K562 (cell line): ENCODE measurements around the gene LSR. TPM values are rescaled to one million over a fixed set of nuclear protein-coding genes. Genes with fewer than 3 reads are reported as not detected.

Experiments used
- ATAC-seq: fragments of 200-7000 bp; cut with Tn5 transposase; 3 replicates; pipeline ENCODE4 v1.9.1; 2020; ENCODE audit warnings: moderate library complexity
- BruUV-seq: library from RNA; stranded (reverse); fragments of 400-500 nt; replicated peaks from 2 replicates; lab custom pipeline; 2021; lab: Mats Ljungman, UMichigan
- CTCF ChIA-PET: fragments of 300-600 bp; formaldehyde crosslinking; extraction: SDS; loops from one replicate; lab custom pipeline; 2021; ENCODE audit warnings: low intra/inter-chr PET ratio; lab: Yijun Ruan, JAX
- POLR2A ChIA-PET: fragments of 300-600, 350-650 bp; sonication (Branson Sonifier 250); formaldehyde crosslinking; extraction: SDS; loops from one replicate; lab custom pipeline; 2021; ENCODE audit warnings: antibody characterized with exemption, inconsistent platforms; lab: Yijun Ruan, JAX
- DNase-seq, 4 experiments: peaks; one replicate each; pipeline versions ENCODE4 v3.0.0 to v3.0.0-alpha.2; 2011 to 2018; ENCODE audit warnings: low spot score in 3 of 4, mixed read lengths in 3 of 4; ENCODE audit errors: extremely low read depth in 1 of 4
- FAIRE-seq: peaks from 2 replicates; lab custom pipeline; 2011; peaks lifted over from hg19 to GRCh38; lab: Jason Lieb, UNC
- H2AFZ ChIP-seq: 2 replicates; pipeline ENCODE4 v1.6.0; 2011; ENCODE audit warnings: low read depth, low read length, control low read depth, inconsistent platforms
- H3K27ac ChIP-seq: fragments of 200-600 bp; 3 replicates; pipeline ENCODE4 v1.8.0; 2011; ENCODE audit warnings: low read depth, mild to moderate bottlenecking, control low read depth, inconsistent platforms, low read length, moderate library complexity, mixed read lengths; ENCODE audit errors: extremely low read depth
- H3K27me3 ChIP-seq, 2 experiments: fragments of 300-600 bp in 1 of 2; 2 replicates in 1 of 2; 3 replicates in 1 of 2; pipeline versions ENCODE4 v1.6.0 to v1.8.0; 2011; ENCODE audit warnings: inconsistent platforms in 2 of 2, low read length in 2 of 2, mild to moderate bottlenecking in 1 of 2, mixed read lengths in 1 of 2, moderate library complexity in 1 of 2; ENCODE audit not compliant: control insufficient read depth in 2 of 2, insufficient read depth in 2 of 2
- H3K36me3 ChIP-seq: fragments of 300-600 bp; 3 replicates; pipeline ENCODE4 v1.8.0; 2011; ENCODE audit warnings: mild to moderate bottlenecking, low read length, inconsistent platforms; ENCODE audit not compliant: control insufficient read depth, insufficient read depth
- H3K4me1 ChIP-seq, 2 experiments: fragments of 200-600 bp in 1 of 2; replicated peaks in 1 of 2; 2 replicates in 1 of 2; 3 replicates in 1 of 2; pipeline versions ENCODE4 v1.5.1 to v1.8.0; 2011; ENCODE audit warnings: inconsistent platforms in 2 of 2, low read length in 2 of 2, mild to moderate bottlenecking in 1 of 2, mixed read lengths in 1 of 2, moderate library complexity in 1 of 2; ENCODE audit not compliant: control insufficient read depth in 2 of 2, insufficient read depth in 2 of 2
- H3K4me2 ChIP-seq: 2 replicates; pipeline ENCODE4 v1.6.1; 2011; ENCODE audit warnings: low read length, control low read depth, inconsistent platforms, mixed read lengths; ENCODE audit not compliant: insufficient read depth
- H3K4me3 ChIP-seq: fragments of 200-600 bp; sonication (generic), shearing (Covaris generic); 2 replicates; pipeline ENCODE4 v1.5.1; 2016; ENCODE audit warnings: control low read depth, inconsistent platforms
- H3K79me2 ChIP-seq: fragments of 200-600 bp; 3 replicates; pipeline ENCODE4 v1.8.0; 2011; ENCODE audit warnings: low read length, inconsistent platforms; ENCODE audit not compliant: control insufficient read depth, insufficient read depth
- H3K9ac ChIP-seq, 2 experiments: 2 replicates each; pipeline versions ENCODE4 v1.6.0 to v1.6.1; 2011; ENCODE audit warnings: low read depth in 2 of 2, low read length in 2 of 2, control low read depth in 1 of 2, inconsistent platforms in 1 of 2, mild to moderate bottlenecking in 1 of 2, mixed read lengths in 1 of 2; ENCODE audit not compliant: insufficient read depth in 1 of 2
- H3K9me1 ChIP-seq: one replicate; pipeline ENCODE4 v1.6.0; 2011; ENCODE audit warnings: inconsistent platforms, mild to moderate bottlenecking, low read length, moderate library complexity; ENCODE audit not compliant: control insufficient read depth, insufficient read depth
- H3K9me3 ChIP-seq: replicated peaks from 2 replicates; pipeline ENCODE4 v1.5.1; 2011; ENCODE audit warnings: low read depth, low read length, inconsistent platforms; ENCODE audit not compliant: control insufficient read depth, insufficient read depth
- H4K20me1 ChIP-seq: replicated peaks from 2 replicates; pipeline ENCODE4 v1.6.1; 2011; ENCODE audit warnings: low read length, inconsistent platforms, mixed read lengths; ENCODE audit not compliant: control insufficient read depth, insufficient read depth
- BCOR ChIP-seq: fragments of 450-650 bp; IDR thresholded peaks from 2 replicates; pipeline ENCODE4 v1.6.1; 2016
- HDAC1 ChIP-seq, 2 experiments: fragments of 450-650 bp; IDR thresholded peaks; 2 replicates each; pipeline ENCODE4 v1.6.1; 2016 to 2017; ENCODE audit warnings: inconsistent platforms in 1 of 2, mild to moderate bottlenecking in 1 of 2, moderate library complexity in 1 of 2
- KDM1A ChIP-seq, 2 experiments: fragments of 450-650 bp; IDR thresholded peaks; 2 replicates each; pipeline ENCODE4 v1.6.1; 2016; ENCODE audit warnings: mild to moderate bottlenecking in 2 of 2
- MED1 ChIP-seq: sonication (generic); formaldehyde crosslinking; IDR thresholded peaks from 2 replicates; pipeline ENCODE4 v1.8.1; 2023; ENCODE audit warnings: missing genetic modification reagents, borderline replicate concordance
- NFIC ChIP-seq: fragments of 450-650 bp; IDR thresholded peaks from 2 replicates; pipeline ENCODE4 v1.6.1; 2017; ENCODE audit warnings: mild to moderate bottlenecking, inconsistent platforms
- RBM25 ChIP-seq: fragments of 200-400 bp; formaldehyde crosslinking; IDR thresholded peaks from 2 replicates; pipeline ENCODE4 v1.6.1; 2018; ENCODE audit warnings: low read length, low read depth, moderate library complexity; ENCODE audit not compliant: severe bottlenecking
- ZFP36 ChIP-seq: fragments of 150-350 bp; IDR thresholded peaks from 2 replicates; pipeline ENCODE4 v1.6.1; 2018; ENCODE audit warnings: low read length, low read depth; ENCODE audit not compliant: partially characterized antibody
- ZNF57 ChIP-seq: fragments of 450-650 bp; formaldehyde crosslinking; IDR thresholded peaks from 2 replicates; pipeline ENCODE4 v1.4.0; 2020; ENCODE audit warnings: mild to moderate bottlenecking, moderate library complexity
- WGBS: fragments of 100-300 bp; shearing (Covaris generic); methylation state at CpG from one replicate; pipeline ENCODE4 v1.1.6; 2016; ENCODE audit warnings: low coverage, mixed read lengths; ENCODE audit not compliant: insufficient coverage; ENCODE audit errors: missing lambda C conversion rate; 5-methylcytosine and 5-hydroxymethylcytosine counted together
- in situ Hi-C: fragments of 300-500 bp; cut with MboI; formaldehyde crosslinking; loops from 4 replicates; pipeline ENCODE4 v1.15.0; 2018; ENCODE audit warnings: inconsistent platforms, mixed read lengths
- intact Hi-C: fragments of 100-400 bp; cut with micrococcal nuclease; formaldehyde crosslinking; loops from 2 replicates; pipeline ENCODE4 v1.14.2; 2022
- polyA plus RNA-seq, 8 experiments: library from polyadenylated mRNA; depleted of rRNA in 4 of 8; stranded (reverse) in 5 of 8; unstranded in 3 of 8; fragments of >200 nt; fragmentation: Nextera tagmentation in 2 of 8; fragmentation: Illumina TruSeq in 1 of 8; extraction: Ambion mirVana in 2 of 8; extraction: Trizol in 1 of 8; gene quantifications; 2 replicates each; pipeline versions ENCODE4 v1.2.1 to v1.2.3, GENCODE V29; 2011 to 2014; ENCODE audit warnings: inconsistent platforms in 1 of 8, missing spikeins in 1 of 8
- total RNA-seq, 7 experiments: library from RNA; depleted of rRNA in 6 of 7; stranded (reverse); fragments of >200 nt in 6 of 7; fragmentation: Illumina TruSeq in 2 of 7; extraction: Trizol in 2 of 7; gene quantifications; 2 replicates each; pipeline versions ENCODE4 v1.2.1 to v1.2.3, GENCODE V29; 2011 to 2021; ENCODE audit warnings: low replicate concordance in 1 of 7

LSR gene
- total and polyA plus RNA-seq, 9 of the 15 experiments (the other 6 are each of a cell fraction or from before 2014, with no cell fraction given), result 0.44 to 87.9 (median 28.0) TPM

GRCh38 chr19:35294328-35294727 is 45.5 kb downstream of the LSR start:
- H3K9me3 ChIP-seq, result no peaks in the 10 kb centered on the region
- H3K9ac ChIP-seq, result peak overlapping the region in 1 of 2 experiments; percentile 73; a peak in 1 of 4 replicates
- intact Hi-C loops, result no loop called here
- POLR2A ChIA-PET, result interaction anchor here (0.6 to 1.5 kb wide), 4 partner anchors 12 to 320 kb away, joined by 3 to 4 read pairs (median 3); partner anchors contain the start of gene HAMP
- H3K4me1 ChIP-seq, result peaks cover 36 to 71% of the 10 kb centered on the region in 2 experiments
- 26% methylated on average over 3 of the region's 3 CpGs for WGBS
- peak overlapping the region; percentile 12; the same call in 1 of the 2 replicates for H3K4me2 ChIP-seq
- TF ChIP-seq ZNF57 (CRISPR knock-in tag) (no peak), BCOR (peak; percentile 55; the same call in 1 of the 2 replicates), MED1 (no peak), RBM25 (peak; percentile 54), NFIC (peak; percentile 76), HDAC1 (IDR thresholded peaks at IDR 0.05) (0 out of 4 replicates have a peak, but pooled peaks of 1 of the 2 experiments have one; percentile 16), KDM1A (IDR thresholded peaks at IDR 0.05) (peak; percentile 8 to 45; a peak in 1 of 4 replicates), ZFP36 (peak; percentile 85)
- TF ChIP-seq, all 486 proteins: peak for 6
- H3K27me3 ChIP-seq, result peaks cover 2 to 12% of the 10 kb centered on the region in 2 experiments; a peak in 3 of 5 replicates
- in situ Hi-C loops, result no loop called here
- BruUV-seq, result no TSS peak
- H3K27ac ChIP-seq, result no peak overlapping the region
- no peak overlapping the region for H3K4me3 ChIP-seq
- no peak overlapping the region for H2AFZ ChIP-seq
- DNase-seq, result no peak
- ATAC-seq, result no peak
- no peak for FAIRE-seq
- H3K9me1 ChIP-seq, result peaks cover 6% of the 10 kb centered on the region
- CTCF ChIA-PET, result no interaction called here
- H3K79me2 ChIP-seq, result no peaks in the 10 kb centered on the region
- H4K20me1 ChIP-seq, result no peaks in the 10 kb centered on the region
- no peaks in the 10 kb centered on the region for H3K36me3 ChIP-seq
